Left ventricle myocardium inferior (tissue), 1 donor: Measurements from ENCODE around the gene RXFP1. TPM values are rescaled to one million over a fixed set of nuclear protein-coding genes. Genes with fewer than 3 reads are reported as not detected.

Experiments
- DNase-seq: peaks from one replicate; pipeline ENCODE4 v3.0.0-alpha.2; 2020
- H3K27ac ChIP-seq: fragments of 200-600 bp; replicated peaks from 2 replicates; pipeline ENCODE4 v1.8.0; 2021
- H3K27me3 ChIP-seq: fragments of 200-600 bp; 2 replicates; pipeline ENCODE4 v1.8.0; 2021; ENCODE audit warnings: low read depth
- H3K36me3 ChIP-seq: fragments of 200-600 bp; 2 replicates; pipeline ENCODE4 v1.8.0; 2021
- H3K4me1 ChIP-seq: fragments of 200-600 bp; 2 replicates; pipeline ENCODE4 v1.8.0; 2021
- H3K4me3 ChIP-seq: fragments of 200-600 bp; 2 replicates; pipeline ENCODE4 v1.8.0; 2021; ENCODE audit warnings: mild to moderate bottlenecking, moderate library complexity
- H3K9me3 ChIP-seq: fragments of 200-600 bp; replicated peaks from 2 replicates; pipeline ENCODE4 v1.8.0; 2021
- intact Hi-C: fragments of 100-400 bp; cut with micrococcal nuclease; formaldehyde crosslinking; loops from one replicate; pipeline ENCODE4 v1.11.0; 2022
- total RNA-seq: library from RNA; stranded (reverse); fragmentation: NEBNext Ultra II Directional; extraction: Animal tissue kit (Norgen Biotek cat#: 25700); gene quantifications from one replicate; pipeline ENCODE4 v1.2.1, GENCODE V29; 2021
- TF ChIP-seq, protein P1 (sequence below): fragments of 200-600 bp; IDR thresholded peaks from 2 replicates; pipeline ENCODE4 v1.8.0; 2021; ENCODE audit warnings: antibody characterized with exemption, mild to moderate bottlenecking, borderline replicate concordance
- donor health status: DM: no; HTN: yes; CAD: no; lungs with severe emphysema.

The RXFP1 gene
- total RNA-seq, 1 donor from 2014 or later = not detected

DNA sequence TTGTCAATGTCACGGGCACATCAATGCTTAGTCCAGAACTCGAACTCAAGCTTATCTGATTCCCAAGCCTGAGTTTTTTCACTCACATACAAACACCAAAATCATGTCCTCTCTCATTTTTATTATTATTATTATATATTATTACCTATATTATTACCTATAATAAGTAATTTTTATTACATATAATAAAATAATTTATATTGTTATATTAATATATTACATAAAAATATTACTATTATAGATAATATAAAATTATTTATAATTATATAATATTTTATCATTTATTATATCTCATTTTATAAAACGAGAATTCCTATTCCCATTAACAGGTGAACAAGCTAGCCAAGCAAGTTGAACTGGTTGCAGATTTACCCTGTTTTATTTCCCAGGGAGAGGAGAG is 13.0 kb downstream of the RXFP1 start:
- intact Hi-C loops = no loop called here
- Histone ChIP-seq H3K36me3 (no peaks in the 10 kb centered on the region), H3K27ac (no peak overlapping the region), H3K4me3 (no peak overlapping the region), H3K9me3 (no peaks in the 10 kb centered on the region), H3K4me1 (no peaks in the 10 kb centered on the region), H3K27me3 (no peaks in the 10 kb centered on the region)
- no peak for DNase-seq
- TF ChIP-seq, protein P1, sequence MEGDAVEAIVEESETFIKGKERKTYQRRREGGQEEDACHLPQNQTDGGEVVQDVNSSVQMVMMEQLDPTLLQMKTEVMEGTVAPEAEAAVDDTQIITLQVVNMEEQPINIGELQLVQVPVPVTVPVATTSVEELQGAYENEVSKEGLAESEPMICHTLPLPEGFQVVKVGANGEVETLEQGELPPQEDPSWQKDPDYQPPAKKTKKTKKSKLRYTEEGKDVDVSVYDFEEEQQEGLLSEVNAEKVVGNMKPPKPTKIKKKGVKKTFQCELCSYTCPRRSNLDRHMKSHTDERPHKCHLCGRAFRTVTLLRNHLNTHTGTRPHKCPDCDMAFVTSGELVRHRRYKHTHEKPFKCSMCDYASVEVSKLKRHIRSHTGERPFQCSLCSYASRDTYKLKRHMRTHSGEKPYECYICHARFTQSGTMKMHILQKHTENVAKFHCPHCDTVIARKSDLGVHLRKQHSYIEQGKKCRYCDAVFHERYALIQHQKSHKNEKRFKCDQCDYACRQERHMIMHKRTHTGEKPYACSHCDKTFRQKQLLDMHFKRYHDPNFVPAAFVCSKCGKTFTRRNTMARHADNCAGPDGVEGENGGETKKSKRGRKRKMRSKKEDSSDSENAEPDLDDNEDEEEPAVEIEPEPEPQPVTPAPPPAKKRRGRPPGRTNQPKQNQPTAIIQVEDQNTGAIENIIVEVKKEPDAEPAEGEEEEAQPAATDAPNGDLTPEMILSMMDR = no peak

DNA sequence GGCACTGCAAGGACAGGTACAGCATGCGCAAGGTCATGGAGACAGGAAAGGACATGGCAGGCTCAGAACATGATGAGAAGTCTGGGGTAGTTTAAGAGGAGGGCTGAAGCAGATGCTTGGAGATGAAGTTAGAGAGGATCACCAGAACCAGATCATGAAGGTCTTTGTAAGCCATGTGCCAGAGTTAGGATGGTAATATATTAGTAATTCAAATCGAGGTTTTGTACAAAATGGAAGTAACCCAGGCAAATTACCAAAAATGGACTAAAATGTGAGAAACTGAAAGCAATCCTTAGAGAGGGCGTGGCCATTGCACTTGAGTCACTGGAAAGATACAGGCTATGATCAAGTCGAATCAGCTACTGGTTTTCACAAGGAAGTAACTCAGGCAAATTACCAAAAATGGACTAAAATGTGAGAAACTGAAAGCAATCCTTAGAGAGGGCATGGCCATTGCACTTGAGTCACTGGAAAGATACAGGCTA is 13.5 kb downstream of the RXFP1 start:
- DNase-seq = no peak
- no peaks in the 10 kb centered on the region for H3K9me3 ChIP-seq
- H3K4me1 ChIP-seq = no peaks in the 10 kb centered on the region
- H3K27ac ChIP-seq = no peak overlapping the region
- no peaks in the 10 kb centered on the region for H3K36me3 ChIP-seq
- TF ChIP-seq, protein P1 = no peak
- intact Hi-C loops = no loop called here
- H3K27me3 ChIP-seq = no peaks in the 10 kb centered on the region
- no peak overlapping the region for H3K4me3 ChIP-seq

GRCh38 chr4:158536833-158537232 is 15.2 kb downstream of the RXFP1 start:
- intact Hi-C loops = no loop called here
- Histone ChIP-seq H3K4me1 (no peaks in the 10 kb centered on the region), H3K27me3 (no peaks in the 10 kb centered on the region), H3K9me3 (no peaks in the 10 kb centered on the region), H3K4me3 (no peak overlapping the region), H3K27ac (no peak overlapping the region), H3K36me3 (no peaks in the 10 kb centered on the region)
- DNase-seq = no peak
- TF ChIP-seq, protein P1 = no peak

- no peaks in the 10 kb centered on the region for H3K36me3 ChIP-seq
- intact Hi-C loops = no loop called here
- H3K9me3 ChIP-seq = no peaks in the 10 kb centered on the region
- H3K4me3 ChIP-seq = no peak overlapping the region
- TF ChIP-seq, protein P1 = no peak
- DNase-seq = no peak
- no peaks in the 10 kb centered on the region for H3K27me3 ChIP-seq
- no peak overlapping the region for H3K27ac ChIP-seq
- no peaks in the 10 kb centered on the region for H3K4me1 ChIP-seq
These were observed 16.5 kb downstream of the RXFP1 start for GRCh38 chr4:158538176-158538575.

GRCh38 chr4:158538911-158539310 is 17.2 kb downstream of the RXFP1 start:
- no peaks in the 10 kb centered on the region for H3K9me3 ChIP-seq
- H3K36me3 ChIP-seq = no peaks in the 10 kb centered on the region
- TF ChIP-seq, protein P1 = no peak
- intact Hi-C loops = no loop called here
- no peak overlapping the region for H3K4me3 ChIP-seq
- H3K27me3 ChIP-seq = no peaks in the 10 kb centered on the region
- H3K4me1 ChIP-seq = no peaks in the 10 kb centered on the region
- no peak overlapping the region for H3K27ac ChIP-seq
- DNase-seq = no peak
